C4-2B (cell line): ENCODE results near the gene DNAJC24.
"Not testable (repeated sequence)": the region's sequence is repeated elsewhere in the genome, so short reads cannot be mapped to it uniquely, and the experiment has no call there.

Source experiments
- CTCF ChIP-seq: fragments of 450-650 bp; conservative IDR thresholded peaks from 2 replicates; pipeline ENCODE4 v1.5.1; 2017; ENCODE audit warnings: mild to moderate bottlenecking
- ZFX ChIP-seq: fragments of 450-650 bp; IDR thresholded peaks from 2 replicates; pipeline ENCODE4 v1.6.1; 2017

- TF ChIP-seq CTCF, ZFX: not testable (repeated sequence)
Observed at GRCh38 chr11:31321494-31321893, 48.2 kb upstream of the DNAJC24 start.
